ENCODE results near the gene COL11A2. TPM values are rescaled to one million over a fixed set of nuclear protein-coding genes. Genes with fewer than 3 reads are reported as not detected.

The COL11A2 gene
- total RNA-seq, 1 donor from 2014 or later = 10.0 TPM

DNA sequence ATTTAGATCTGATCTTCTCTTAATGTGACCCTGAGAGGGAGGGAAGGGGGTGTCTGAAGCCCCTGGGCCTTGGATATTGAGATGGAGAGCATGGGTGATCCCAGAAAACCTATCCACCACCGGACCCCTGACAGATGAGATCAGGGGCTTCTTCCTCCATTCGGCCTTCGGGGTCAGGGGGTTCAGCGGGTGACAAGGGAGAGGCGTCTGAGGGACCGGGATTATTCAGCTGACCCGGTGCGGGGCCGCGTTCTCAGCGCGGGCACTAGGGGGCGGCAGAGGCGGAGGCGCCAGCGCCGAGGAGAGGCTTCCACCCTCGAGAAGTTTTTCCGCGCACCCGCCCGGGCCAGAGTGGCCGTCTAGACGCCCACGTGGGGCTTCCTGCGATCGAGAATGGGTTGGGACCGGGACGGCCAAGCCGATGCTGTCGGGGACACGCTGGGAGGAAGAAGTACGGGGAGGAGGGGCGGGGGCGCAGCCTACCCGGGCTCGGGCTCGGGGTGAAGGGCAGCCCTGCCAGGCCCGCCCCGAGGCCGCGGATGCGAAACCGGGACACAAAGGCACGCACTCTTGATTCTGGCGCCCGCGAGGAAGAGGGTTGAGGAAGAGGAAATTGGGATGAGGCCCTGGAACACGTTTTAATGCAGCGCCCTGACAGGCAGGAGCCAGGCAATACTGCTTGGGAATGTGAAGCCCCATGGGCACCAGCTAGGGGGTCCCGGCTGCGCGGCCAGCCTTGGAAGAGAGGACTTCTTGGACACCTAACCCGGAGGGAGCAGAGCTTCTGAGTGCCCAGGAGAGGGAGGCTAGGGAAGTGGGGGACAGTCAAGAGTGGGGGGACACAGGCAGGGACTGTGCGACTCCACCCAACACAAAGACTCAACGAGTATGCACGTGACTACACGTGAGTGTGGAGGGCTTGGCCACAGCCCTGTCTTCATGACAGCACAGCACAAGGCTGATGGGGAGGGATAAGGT, 30.6 kb downstream of the COL11A2 start:
- DNase-seq (ENCODE audit: low spot score) = peak; percentile 94
- peak; percentile 98 for TF ChIP-seq CTCF (IDR thresholded peaks at IDR 0.05)
- Mint-ChIP-seq H3K4me1 (ENCODE audit: low read depth) (peaks cover 16% of the 10 kb centered on the region), H3K9me3 (ENCODE audit: low read depth) (no peaks in the 10 kb centered on the region), H3K4me3 (ENCODE audit: unreplicated experiment) (peak overlapping the region; percentile 78), H3K36me3 (ENCODE audit: low read depth) (no peaks in the 10 kb centered on the region), H3K27me3 (ENCODE audit: low read depth) (peaks cover 2% of the 10 kb centered on the region), H3K27ac (ENCODE audit: unreplicated experiment) (peak overlapping the region; percentile 87)

GRCh38 chr6:33160728-33161344, 31.4 kb downstream of the COL11A2 start:
- H3K27me3 Mint-ChIP-seq (ENCODE audit: low read depth) = peaks cover 2% of the 10 kb centered on the region
- H3K4me3 Mint-ChIP-seq (ENCODE audit: unreplicated experiment) = peak overlapping the region; percentile 78
- no peaks in the 10 kb centered on the region for H3K36me3 Mint-ChIP-seq (ENCODE audit: low read depth)
- H3K4me1 Mint-ChIP-seq (ENCODE audit: low read depth) = peaks cover 16% of the 10 kb centered on the region
- no peaks in the 10 kb centered on the region for H3K9me3 Mint-ChIP-seq (ENCODE audit: low read depth)
- peak overlapping the region; percentile 87 for H3K27ac Mint-ChIP-seq (ENCODE audit: unreplicated experiment)
- DNase-seq (ENCODE audit: low spot score) = no peak
- no peak for TF ChIP-seq CTCF (IDR thresholded peaks at IDR 0.05)

- H3K4me3 Mint-ChIP-seq (ENCODE audit: unreplicated experiment) = no peak overlapping the region
Observed at GRCh38 chr6:33160096-33160495, 32.2 kb downstream of the COL11A2 start.

GRCh38 chr6:33156964-33157363, 35.3 kb downstream of the COL11A2 start:
- TF ChIP-seq CTCF (IDR thresholded peaks at IDR 0.05) = no peak
- peaks cover 7% of the 10 kb centered on the region for H3K9me3 Mint-ChIP-seq (ENCODE audit: low read depth)
- peaks cover 2% of the 10 kb centered on the region for H3K27me3 Mint-ChIP-seq (ENCODE audit: low read depth)
- H3K27ac Mint-ChIP-seq (ENCODE audit: unreplicated experiment) = no peak overlapping the region
- H3K4me1 Mint-ChIP-seq (ENCODE audit: low read depth) = peaks cover 11% of the 10 kb centered on the region
- no peak for DNase-seq (ENCODE audit: low spot score)
- no peak overlapping the region for H3K4me3 Mint-ChIP-seq (ENCODE audit: unreplicated experiment)
- peaks cover 4% of the 10 kb centered on the region for H3K36me3 Mint-ChIP-seq (ENCODE audit: low read depth)

More at GRCh38 chr6:33160096-33160495, 32.2 kb downstream of the COL11A2 start:
- no peak for DNase-seq (ENCODE audit: low spot score)
- H3K9me3 Mint-ChIP-seq (ENCODE audit: low read depth) = no peaks in the 10 kb centered on the region
- TF ChIP-seq CTCF (IDR thresholded peaks at IDR 0.05) = no peak
- no peak overlapping the region for H3K27ac Mint-ChIP-seq (ENCODE audit: unreplicated experiment)
- H3K36me3 Mint-ChIP-seq (ENCODE audit: low read depth) = no peaks in the 10 kb centered on the region
- H3K27me3 Mint-ChIP-seq (ENCODE audit: low read depth) = peaks cover 2% of the 10 kb centered on the region
- H3K4me1 Mint-ChIP-seq (ENCODE audit: low read depth) = peaks cover 16% of the 10 kb centered on the region

DNA sequence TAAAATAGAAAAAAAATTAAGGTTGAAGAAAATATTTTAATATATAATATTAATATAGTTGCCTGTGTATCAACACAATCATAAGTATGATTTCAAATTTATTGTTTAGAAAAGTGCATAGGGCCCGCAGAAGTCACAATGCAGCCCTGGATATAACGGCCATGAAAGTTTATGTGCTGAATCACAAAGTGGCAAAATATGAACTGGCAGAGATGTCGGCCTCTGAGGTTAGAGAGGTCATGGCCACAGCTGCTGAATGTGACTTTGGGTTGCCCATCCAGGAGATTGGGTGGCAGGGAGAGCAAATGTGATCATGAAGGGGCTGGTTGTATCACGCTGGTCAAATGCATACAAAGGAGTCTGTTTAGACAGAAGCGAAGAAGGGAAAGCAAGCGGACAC, 35.7 kb downstream of the COL11A2 start:
- Mint-ChIP-seq H3K36me3 (ENCODE audit: low read depth) (peaks cover 7% of the 10 kb centered on the region), H3K4me3 (ENCODE audit: unreplicated experiment) (no peak overlapping the region), H3K27ac (ENCODE audit: unreplicated experiment) (no peak overlapping the region), H3K4me1 (ENCODE audit: low read depth) (peaks cover 7% of the 10 kb centered on the region), H3K9me3 (ENCODE audit: low read depth) (peaks cover 10% of the 10 kb centered on the region), H3K27me3 (ENCODE audit: low read depth) (peaks cover 2% of the 10 kb centered on the region)
- no peak for TF ChIP-seq CTCF (IDR thresholded peaks at IDR 0.05)
- no peak for DNase-seq (ENCODE audit: low spot score)
